Nephron progenitor cell (in vitro differentiated cells): ENCODE results near the gene METTL5.
"Not testable (repeated sequence)": the region's sequence is repeated elsewhere in the genome, so short reads cannot be mapped to it uniquely, and the experiment has no call there.

Experiments used
- DNase-seq: peaks from one replicate; pipeline ENCODE4 v3.0.0; 2021
- H3K27ac Mint-ChIP-seq: 2 replicates; pipeline ENCODE4 v1.8.0; 2021; ENCODE audit warnings: mild to moderate bottlenecking, moderate library complexity, mixed read lengths
- H3K27me3 Mint-ChIP-seq: 2 replicates; pipeline ENCODE4 v1.8.0; 2021; ENCODE audit warnings: mild to moderate bottlenecking, low read depth, mixed read lengths; ENCODE audit not compliant: poor library complexity
- H3K36me3 Mint-ChIP-seq: 2 replicates; pipeline ENCODE4 v1.8.0; 2021; ENCODE audit warnings: low read depth, mixed read lengths
- H3K4me1 Mint-ChIP-seq: 2 replicates; pipeline ENCODE4 v1.8.0; 2021; ENCODE audit warnings: mixed read lengths
- H3K4me3 Mint-ChIP-seq: 2 replicates; pipeline ENCODE4 v1.8.0; 2021; ENCODE audit warnings: mild to moderate bottlenecking, moderate library complexity, mixed read lengths
- H3K9me3 Mint-ChIP-seq: 2 replicates; pipeline ENCODE4 v1.8.0; 2021; ENCODE audit warnings: mild to moderate bottlenecking, moderate library complexity, mixed read lengths
- CTCF ChIP-seq: fragments of 200-600 bp; sonication (generic); IDR thresholded peaks from 2 replicates; pipeline ENCODE4 v1.5.0; 2021; ENCODE audit warnings: antibody characterized with exemption

The METTL5 gene

GRCh38 chr2:169828141-169828811 is 3.6 kb upstream of the METTL5 start:
- H3K27me3 Mint-ChIP-seq, result peaks cover 2% of the 10 kb centered on the region
- TF ChIP-seq CTCF, result no peak
- peak overlapping the region; percentile 94 for H3K27ac Mint-ChIP-seq
- peaks cover 28% of the 10 kb centered on the region for H3K36me3 Mint-ChIP-seq
- H3K4me3 Mint-ChIP-seq, result peak overlapping the region; percentile 97
- peak; percentile 61 for DNase-seq
- peaks cover 41% of the 10 kb centered on the region for H3K4me1 Mint-ChIP-seq
- H3K9me3 Mint-ChIP-seq, result peaks cover 7% of the 10 kb centered on the region

GRCh38 chr2:169827272-169828140 is 2.8 kb upstream of the METTL5 start, which contains the start of gene UBR3:
Gene UBR3 (plus strand): TSS chr2:169827454. CDS start chr2:169827508, 54 bp downstream.
- DNase-seq, result peak; percentile 95
- TF ChIP-seq CTCF, result no peak
- Mint-ChIP-seq H3K27me3 (peaks cover 2% of the 10 kb centered on the region), H3K27ac (peak within 1 kb of the TSS; percentile 94), H3K9me3 (peaks cover 7% of the 10 kb centered on the region), H3K4me3 (peak within 1 kb of the TSS; percentile 97), H3K36me3 (peaks cover 27% of the 10 kb centered on the region), H3K4me1 (peaks cover 48% of the 10 kb centered on the region)

GRCh38 chr2:169823996-169824372 is 721 bp downstream of the METTL5 start:
- Mint-ChIP-seq H3K4me1 (peaks cover 37% of the 10 kb centered on the region), H3K9me3 (no peaks in the 10 kb centered on the region), H3K27ac (peak overlapping the region; percentile 10), H3K27me3 (peaks cover 2% of the 10 kb centered on the region), H3K36me3 (peaks cover 29% of the 10 kb centered on the region), H3K4me3 (peak overlapping the region; percentile 93)
- no peak for DNase-seq
- TF ChIP-seq CTCF, result no peak

GRCh38 chr2:169822785-169823392 is 1.8 kb downstream of the METTL5 start:
- H3K27me3 Mint-ChIP-seq, result peaks cover 2% of the 10 kb centered on the region
- peaks cover 37% of the 10 kb centered on the region for H3K36me3 Mint-ChIP-seq
- H3K27ac Mint-ChIP-seq, result no peak overlapping the region
- peaks cover 27% of the 10 kb centered on the region for H3K4me1 Mint-ChIP-seq
- no peak for TF ChIP-seq CTCF
- H3K9me3 Mint-ChIP-seq, result no peaks in the 10 kb centered on the region
- peak overlapping the region; percentile 77 for H3K4me3 Mint-ChIP-seq
- DNase-seq, result no peak

GRCh38 chr2:169822036-169822435 is 2.7 kb downstream of the METTL5 start:
- TF ChIP-seq CTCF, result no peak
- Mint-ChIP-seq H3K9me3 (peaks cover 8% of the 10 kb centered on the region), H3K27me3 (peaks cover 2% of the 10 kb centered on the region), H3K4me3 (no peak overlapping the region), H3K4me1 (peaks cover 27% of the 10 kb centered on the region), H3K36me3 (peaks cover 46% of the 10 kb centered on the region), H3K27ac (no peak overlapping the region)
- no peak for DNase-seq

- H3K36me3 Mint-ChIP-seq, result peaks cover 65% of the 10 kb centered on the region
- H3K27me3 Mint-ChIP-seq, H3K27ac Mint-ChIP-seq, DNase-seq, H3K4me3 Mint-ChIP-seq: not testable (repeated sequence)
- H3K9me3 Mint-ChIP-seq, result peaks cover 22% of the 10 kb centered on the region
- H3K4me1 Mint-ChIP-seq, result peaks cover 27% of the 10 kb centered on the region
Observed at GRCh38 chr2:169820101-169820500, 4.6 kb downstream of the METTL5 start.
